Measurements from ENCODE around the gene FLT1.

The FLT1 gene

DNA sequence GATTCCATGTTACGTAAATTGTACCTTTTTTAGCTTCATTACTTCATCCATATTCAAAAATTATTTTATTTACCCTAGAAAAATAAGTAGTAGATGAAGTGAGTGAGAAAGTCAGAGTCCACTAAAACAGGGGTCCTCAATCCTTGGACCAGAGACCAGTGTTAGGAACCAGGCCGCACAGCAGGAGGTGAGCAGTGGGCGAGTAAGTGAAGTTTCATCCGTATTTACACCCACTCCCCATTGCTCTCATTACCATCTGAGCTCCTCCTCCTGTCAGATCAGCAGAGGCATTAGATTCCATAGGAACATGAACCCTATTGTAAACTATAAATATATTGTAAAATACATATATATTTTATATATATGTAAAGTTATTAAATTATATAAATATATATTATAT is 237.6 kb downstream of the FLT1 start:
- in situ Hi-C loops (cut with HindIII; ENCODE audit: low pct_unique_long_range_greater_than_20kb, low sequenced_read_pairs): no loop called here
- no peak for TF ChIP-seq JUND (IDR thresholded peaks at IDR 0.05; ENCODE audit: low read depth)
- no peak for DNase-seq (ENCODE audit: low read depth in 1 of 2, low spot score in 1 of 2)

DNA sequence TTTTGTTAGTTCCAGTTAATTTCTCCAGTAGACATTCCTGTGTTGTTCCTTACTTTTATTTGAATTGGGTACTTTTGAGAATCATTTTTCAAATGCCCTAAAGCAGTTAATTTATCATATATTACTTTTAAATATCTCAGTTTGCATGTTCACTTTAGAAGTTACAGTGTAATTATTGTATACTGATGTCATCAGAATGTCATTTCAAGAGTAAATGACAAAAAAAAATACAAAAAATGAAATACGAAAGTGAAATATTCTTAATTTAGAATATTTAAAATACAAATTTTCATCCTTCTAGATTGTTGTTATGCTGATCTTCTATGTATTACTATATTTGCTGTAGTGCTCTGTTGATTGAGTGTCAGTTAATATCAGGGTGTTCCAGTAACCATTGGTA is 242.4 kb downstream of the FLT1 start:
- in situ Hi-C loops (cut with HindIII; ENCODE audit: low pct_unique_long_range_greater_than_20kb, low sequenced_read_pairs): no loop called here
- no peak for TF ChIP-seq JUND (IDR thresholded peaks at IDR 0.05; ENCODE audit: low read depth)

DNA sequence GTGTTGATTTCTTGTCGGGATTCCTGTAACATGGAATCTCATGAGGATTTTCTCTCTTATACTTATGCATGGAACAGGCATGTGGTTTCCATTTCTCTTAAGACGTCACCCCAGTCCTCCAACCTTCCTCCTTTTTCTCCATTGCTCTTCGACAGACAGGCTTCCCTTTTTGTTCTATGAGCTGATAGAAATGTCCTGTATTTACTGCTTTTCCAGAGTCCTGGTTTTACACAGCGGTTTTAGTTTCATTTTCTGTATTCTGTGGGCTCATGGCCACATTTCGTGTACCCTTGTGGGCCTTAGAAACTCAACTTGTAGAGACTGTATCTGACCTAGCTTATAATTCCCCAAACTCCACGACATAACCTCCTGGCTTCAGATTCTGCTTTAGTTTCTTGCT is 243.5 kb downstream of the FLT1 start:
- DNase-seq (ENCODE audit: low read depth in 1 of 2, low spot score in 1 of 2): no peak
- no peak for TF ChIP-seq JUND (IDR thresholded peaks at IDR 0.05; ENCODE audit: low read depth)
- in situ Hi-C loops (cut with HindIII; ENCODE audit: low pct_unique_long_range_greater_than_20kb, low sequenced_read_pairs): no loop called here

More for the DNA sequence above, 242.4 kb downstream of the FLT1 start:
- no peak for DNase-seq (ENCODE audit: low read depth in 1 of 2, low spot score in 1 of 2)

DNA sequence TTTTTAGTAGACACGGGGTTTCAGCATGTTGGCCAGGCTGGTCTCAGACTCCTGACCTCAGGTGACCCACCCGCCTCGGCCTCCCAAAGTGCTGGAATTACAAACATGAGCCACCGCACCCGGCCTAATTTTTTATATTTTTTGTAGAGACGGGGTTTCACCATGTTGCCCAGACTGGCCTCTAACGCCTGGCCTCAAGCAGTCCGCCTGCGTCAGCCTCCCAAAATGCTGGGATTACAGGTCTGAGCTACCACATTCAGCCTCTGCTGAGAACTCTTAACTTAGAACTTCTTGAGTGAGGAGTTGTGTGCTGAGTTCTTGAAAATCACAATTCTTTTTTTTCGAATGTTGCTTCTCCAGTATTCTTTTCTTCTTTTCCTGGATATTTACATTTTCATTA is 244.4 kb downstream of the FLT1 start:
- no peak for DNase-seq (ENCODE audit: low read depth in 1 of 2, low spot score in 1 of 2)
- in situ Hi-C loops (cut with HindIII; ENCODE audit: low pct_unique_long_range_greater_than_20kb, low sequenced_read_pairs): no loop called here
- no peak for TF ChIP-seq JUND (IDR thresholded peaks at IDR 0.05; ENCODE audit: low read depth)
